Psoas muscle (tissue), 8 donors: ENCODE data around the gene GPR33. TPM values are rescaled to one million over a fixed set of nuclear protein-coding genes. Genes with fewer than 3 reads are reported as not detected.
A peak's percentile ranks its signal among the peaks of the same experiment; 100 is the strongest.

Experiments
- ATAC-seq, 4 donors: fragments of 200-7000 bp; cut with Tn5 transposase; one replicate each; pipeline ENCODE4 v1.9.1; 2020; ENCODE audit warnings: moderate library complexity in 3 of 4, mild to moderate bottlenecking in 2 of 4
- DNase-seq, 2 donors: peaks; one replicate each; pipeline ENCODE4 v3.0.0-alpha.2; 2020
- H3K27ac ChIP-seq: fragments of 200-600 bp; one replicate; pipeline ENCODE4 v1.8.0; 2022
- H3K27me3 ChIP-seq, 3 donors: fragments of 200-600 bp in 1 of 3; one replicate each; pipeline versions ENCODE4 v1.6.1 to v1.8.0; 2013 to 2022; ENCODE audit warnings: low read length in 2 of 3, mild to moderate bottlenecking in 2 of 3, moderate library complexity in 1 of 3; ENCODE audit not compliant: insufficient read depth in 3 of 3
- H3K36me3 ChIP-seq, 2 donors: fragments of 200-600 bp in 1 of 2; one replicate each; pipeline versions ENCODE4 v1.6.1 to v1.8.0; 2013 to 2022; ENCODE audit warnings: low read depth in 1 of 2, mild to moderate bottlenecking in 1 of 2, moderate library complexity in 1 of 2; ENCODE audit not compliant: insufficient read depth in 1 of 2
- H3K4me1 ChIP-seq: fragments of 200-600 bp; one replicate; pipeline ENCODE4 v1.8.0; 2022
- H3K4me3 ChIP-seq: fragments of 200-600 bp; one replicate; pipeline ENCODE4 v1.8.0; 2022; ENCODE audit warnings: mild to moderate bottlenecking
- H3K9me3 ChIP-seq: fragments of 200-600 bp; one replicate; pipeline ENCODE4 v1.8.0; 2022
- intact Hi-C, 2 donors: fragments of 100-400 bp; cut with DNase I; formaldehyde crosslinking; loops; one replicate each; pipeline versions ENCODE4 v1.11.0 to v1.14.2; 2022
- polyA plus RNA-seq, 3 donors: library from polyadenylated mRNA; stranded (reverse); fragments of 200-250 nt; gene quantifications; one replicate each; pipeline ENCODE4 v1.2.3, GENCODE V29; 2013
- total RNA-seq, 4 donors: library from RNA; stranded (reverse); fragmentation: NEBNext Ultra II Directional in 2 of 4; extraction: Animal tissue kit (Norgen Biotek cat#: 25700) in 2 of 4; gene quantifications; one replicate each; pipeline versions ENCODE4 v1.2.1 to v1.2.4, GENCODE V29; 2021 to 2023
- TF ChIP-seq, protein P1 (sequence below): fragments of 200-600 bp; IDR thresholded peaks from one replicate; pipeline ENCODE4 v1.8.0; 2022; ENCODE audit warnings: antibody characterized with exemption
- donor health status: healthy with polysubstance abuse.
- donor health status: DM: no; HTN: no; CAD: no; lungs with moderate emphysema.
- donor health status: Bipolar disorder and iron deficiency.
- donor health status: healthy.
- donor health status: DM: yes; HTN: yes; CAD: no.
- donor health status: DM: no; HTN: no; CAD: no.
- donor health status: DM: no; HTN: no; CAD: no.
- donor health status: DM: yes; HTN: yes; CAD: no.

Gene GPR33
- total and polyA plus RNA-seq, 7 donors = not detected

- Histone ChIP-seq H3K9me3 (no peaks in the 10 kb centered on the region), H3K4me1 (peaks cover 11% of the 10 kb centered on the region), H3K36me3 (peaks cover 0 to 4% of the 10 kb centered on the region in 2 donors), H3K27me3 (no peaks in the 10 kb centered on the region), H3K27ac (no peak overlapping the region), H3K4me3 (no peak overlapping the region)
- no peak for DNase-seq
- TF ChIP-seq, protein P1, sequence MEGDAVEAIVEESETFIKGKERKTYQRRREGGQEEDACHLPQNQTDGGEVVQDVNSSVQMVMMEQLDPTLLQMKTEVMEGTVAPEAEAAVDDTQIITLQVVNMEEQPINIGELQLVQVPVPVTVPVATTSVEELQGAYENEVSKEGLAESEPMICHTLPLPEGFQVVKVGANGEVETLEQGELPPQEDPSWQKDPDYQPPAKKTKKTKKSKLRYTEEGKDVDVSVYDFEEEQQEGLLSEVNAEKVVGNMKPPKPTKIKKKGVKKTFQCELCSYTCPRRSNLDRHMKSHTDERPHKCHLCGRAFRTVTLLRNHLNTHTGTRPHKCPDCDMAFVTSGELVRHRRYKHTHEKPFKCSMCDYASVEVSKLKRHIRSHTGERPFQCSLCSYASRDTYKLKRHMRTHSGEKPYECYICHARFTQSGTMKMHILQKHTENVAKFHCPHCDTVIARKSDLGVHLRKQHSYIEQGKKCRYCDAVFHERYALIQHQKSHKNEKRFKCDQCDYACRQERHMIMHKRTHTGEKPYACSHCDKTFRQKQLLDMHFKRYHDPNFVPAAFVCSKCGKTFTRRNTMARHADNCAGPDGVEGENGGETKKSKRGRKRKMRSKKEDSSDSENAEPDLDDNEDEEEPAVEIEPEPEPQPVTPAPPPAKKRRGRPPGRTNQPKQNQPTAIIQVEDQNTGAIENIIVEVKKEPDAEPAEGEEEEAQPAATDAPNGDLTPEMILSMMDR = no peak
- peak in 2 of 4 donors; percentile 17 to 43 for ATAC-seq
- intact Hi-C loops = no loop called here
These were observed 52.6 kb downstream of the GPR33 start for GRCh38 chr14:31435276-31435675.

Other genes starting within 250 kb of the GPR33 start
- 10 to 100 TPM; 21.5 to 40.4 (median 29.9) TPM for gene HEATR5A, start 67.5 kb downstream of the GPR33 start, total RNA-seq
- gene HEATR5A, start 67.5 kb downstream of the GPR33 start, polyA plus RNA-seq = 10 to 100 TPM; 10.2 to 19.5 (median 16.3) TPM
- 1 to 10 TPM; 2.1 to 4.2 (median 3.3) TPM for gene DTD2, start 30.5 kb downstream of the GPR33 start, total RNA-seq
- gene DTD2, start 30.5 kb downstream of the GPR33 start, polyA plus RNA-seq = 1 to 10 TPM; 6.6 to 9.5 (median 6.6) TPM
- gene NUBPL, start 73.4 kb upstream of the GPR33 start, total RNA-seq = 10 to 100 TPM in 2 of 4 donors, 1 to 10 TPM in 2; 7.0 to 16.3 (median 12.4) TPM
- gene NUBPL, start 73.4 kb upstream of the GPR33 start, polyA plus RNA-seq = 1 to 10 TPM; 3.3 to 9.3 (median 5.1) TPM